Measurements from ENCODE around the gene ZFAND6.
A peak's percentile ranks its signal among the peaks of the same experiment; 100 is the strongest.

The ZFAND6 gene

DNA sequence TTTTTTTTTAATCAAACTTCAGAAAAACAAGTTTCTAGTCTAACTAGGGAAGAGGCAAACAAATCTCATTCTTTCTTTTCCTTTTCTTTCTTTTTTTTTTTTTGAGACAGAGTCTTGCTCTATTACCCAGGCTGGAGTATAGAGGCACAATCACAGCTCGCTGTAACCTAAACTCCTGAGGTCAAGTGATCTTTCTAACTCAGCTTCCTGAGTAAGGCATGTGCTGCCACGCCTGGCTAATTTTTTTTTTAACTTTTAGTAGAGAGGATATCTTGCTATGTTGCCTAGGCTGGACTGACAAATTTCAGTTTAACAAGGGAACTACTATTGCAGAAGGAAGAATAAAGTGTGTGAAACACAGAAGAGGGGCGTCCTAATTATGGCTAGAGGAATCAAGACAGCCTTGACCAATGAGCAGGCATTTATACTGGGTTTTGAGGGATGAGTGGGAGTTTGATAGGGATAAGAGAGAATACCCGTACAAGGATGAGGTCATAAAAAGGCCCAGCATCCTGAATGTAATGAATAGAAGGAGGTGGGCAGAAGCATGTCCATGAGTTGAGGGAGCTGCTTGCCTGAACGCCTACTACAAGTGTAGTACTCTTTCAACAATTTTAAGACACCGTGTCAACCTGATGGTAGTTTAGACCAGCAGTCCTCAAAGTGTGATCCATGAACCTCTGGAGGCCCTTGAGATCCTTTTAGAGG lies 6.7 kb upstream of the ZFAND6 start:
- no peak for DNase-seq

DNA sequence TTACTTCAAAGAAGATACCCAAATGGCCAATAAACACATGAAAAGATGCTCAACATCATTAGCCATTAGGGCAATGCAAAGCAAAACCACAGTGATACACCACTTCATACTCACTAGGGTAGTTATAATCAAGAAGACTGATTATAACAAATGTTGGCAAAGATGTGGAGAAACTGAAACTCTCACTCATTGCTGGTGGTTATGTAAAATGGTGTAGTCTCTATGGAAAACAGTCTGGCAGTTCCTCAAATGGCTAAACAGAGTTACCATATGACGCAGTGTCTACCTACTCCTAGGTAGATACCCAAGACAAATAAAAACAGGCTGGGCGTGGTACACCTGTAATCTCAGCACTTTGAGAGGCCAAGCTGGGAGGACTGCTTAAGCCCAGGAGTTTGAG lies 3.5 kb upstream of the ZFAND6 start:
- DNase-seq, result no peak

DNA sequence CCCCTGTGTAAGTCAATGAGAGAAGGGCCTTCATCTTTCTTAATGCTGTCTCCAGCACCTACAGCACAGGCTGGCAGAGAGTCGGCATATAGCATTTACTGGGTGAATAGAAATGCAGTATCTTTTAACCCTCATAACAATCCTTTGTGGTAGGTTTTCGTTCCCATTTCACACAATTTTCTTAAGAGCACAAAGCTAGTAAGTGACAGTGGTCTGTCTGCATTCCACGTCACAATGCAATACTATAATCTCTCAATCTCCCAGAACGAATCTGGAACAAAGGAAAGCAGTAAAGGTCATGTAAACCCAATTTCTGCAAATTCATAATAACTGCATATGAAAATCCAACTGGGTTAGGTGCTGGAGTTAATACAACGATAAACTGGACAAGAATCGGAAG lies 1.4 kb upstream of the ZFAND6 start:
- DNase-seq, result no peak

DNA sequence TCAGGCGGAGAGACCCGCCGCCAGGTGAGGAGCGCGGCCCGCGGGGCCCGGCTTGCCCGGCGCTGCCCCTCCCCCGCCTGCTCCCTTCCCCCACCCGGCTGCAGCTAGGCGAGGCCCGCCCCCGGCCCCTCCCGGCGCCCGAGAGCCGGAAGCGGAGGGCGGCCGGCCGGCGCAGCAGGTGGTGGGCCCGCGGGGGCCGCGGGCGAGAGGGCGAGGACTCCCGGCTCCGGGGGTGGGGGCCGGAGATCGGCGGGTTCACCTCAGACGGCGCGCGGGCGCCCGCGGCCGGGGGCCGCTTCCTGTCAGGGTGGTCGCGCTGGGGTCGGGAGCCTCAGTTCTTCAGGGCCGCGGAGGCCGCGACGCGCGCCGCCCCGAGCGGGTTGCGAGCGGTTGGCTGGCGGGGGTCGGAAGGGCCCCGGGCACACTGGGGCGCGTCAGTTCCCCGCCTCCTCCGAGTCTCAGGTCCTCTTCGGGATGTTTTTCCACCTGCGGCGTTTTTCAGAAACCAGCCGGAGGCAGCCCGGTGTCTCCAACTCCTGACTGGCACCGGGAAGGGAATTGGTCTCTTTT lies 395 bp downstream of the ZFAND6 start:
- DNase-seq, result peak; percentile 88

DNA sequence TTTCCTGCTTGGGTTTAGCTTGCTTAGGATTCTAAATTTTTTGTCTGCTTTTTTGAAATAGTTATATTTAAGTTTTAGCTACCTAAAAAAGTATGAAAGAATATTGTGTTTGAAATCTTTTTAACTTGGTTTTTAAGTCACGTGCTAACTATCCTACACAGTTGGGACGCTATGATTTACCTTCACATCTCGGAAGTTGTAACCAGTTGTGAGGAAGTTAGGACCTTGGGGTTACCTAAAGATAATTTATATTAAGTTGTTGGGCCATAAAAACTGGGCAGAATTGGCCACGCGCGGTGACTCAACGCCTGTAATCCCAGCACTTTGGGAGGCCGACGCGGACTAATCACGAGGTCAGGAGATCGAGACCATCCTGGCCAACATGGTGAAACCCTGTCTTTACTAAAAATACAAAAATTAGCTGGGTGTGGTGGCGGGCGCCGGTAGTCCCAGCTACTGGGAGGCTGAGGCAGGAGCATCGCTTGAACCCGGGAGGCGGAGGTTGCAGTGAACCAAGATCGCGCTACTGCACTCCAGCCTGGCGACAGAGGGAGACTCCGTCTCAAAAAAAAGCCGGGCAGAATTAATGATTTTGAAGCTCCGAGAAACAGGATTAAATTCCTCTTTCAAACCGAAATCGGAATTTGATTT lies 1.0 kb downstream of the ZFAND6 start:
- DNase-seq, result peak; percentile 39

DNA sequence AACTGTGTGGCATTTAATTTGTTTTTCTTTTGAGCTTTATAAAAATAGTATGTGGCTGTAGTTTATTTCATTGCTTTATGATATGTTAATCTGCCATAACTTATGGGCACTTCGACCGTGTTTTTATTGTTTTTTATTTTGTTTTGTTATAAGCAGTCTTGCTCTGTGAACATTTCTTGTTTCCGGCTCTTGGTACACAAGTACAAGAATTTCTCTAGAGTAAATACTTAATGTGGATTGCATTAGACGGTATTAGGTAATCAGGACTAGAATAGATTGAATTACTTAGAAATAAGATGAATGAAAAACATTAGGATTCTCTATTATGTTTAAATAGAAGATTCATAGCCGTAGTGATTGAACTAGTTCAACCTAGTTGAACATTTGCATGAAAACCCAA lies 2.1 kb downstream of the ZFAND6 start:
- DNase-seq, result no peak

DNA sequence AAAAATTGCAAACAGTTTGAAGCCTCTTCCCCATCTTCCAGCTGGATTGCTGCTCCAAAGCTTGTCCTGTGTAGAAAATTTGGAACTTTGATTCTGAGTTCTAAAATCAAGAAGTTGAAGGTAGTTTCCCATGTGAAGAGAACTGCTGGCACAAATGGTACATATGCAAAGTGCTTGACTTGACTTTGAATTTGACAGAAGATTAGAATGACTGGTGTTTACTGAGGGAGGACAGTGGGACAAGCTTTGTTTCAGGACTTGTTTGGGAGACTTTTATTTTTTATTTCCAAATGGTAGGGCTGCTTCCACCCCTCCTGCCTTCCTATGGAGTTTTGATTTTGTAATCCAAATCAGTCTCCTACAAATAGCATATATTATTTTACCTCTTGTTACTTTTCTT lies 7.4 kb downstream of the ZFAND6 start:
- DNase-seq, result no peak

DNA sequence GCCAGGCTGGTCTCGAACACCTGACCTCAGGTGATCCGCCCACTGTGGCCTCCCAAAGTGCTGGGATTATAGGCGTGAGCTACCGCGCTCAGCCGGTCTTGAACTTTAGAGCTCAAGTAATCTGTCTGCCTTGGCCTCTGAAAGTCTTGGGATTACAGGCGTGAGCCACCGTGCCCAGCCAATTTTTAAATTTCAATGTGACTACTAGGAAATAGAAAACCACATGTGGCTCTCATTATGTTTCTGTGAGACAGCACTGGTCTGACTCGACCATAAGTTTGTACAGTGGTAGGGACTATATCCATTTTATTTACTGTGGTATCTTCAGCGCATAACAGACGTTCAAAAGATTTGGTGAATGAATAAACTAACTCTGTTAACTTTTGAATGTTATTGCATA lies 9.1 kb downstream of the ZFAND6 start:
- no peak for DNase-seq

DNA sequence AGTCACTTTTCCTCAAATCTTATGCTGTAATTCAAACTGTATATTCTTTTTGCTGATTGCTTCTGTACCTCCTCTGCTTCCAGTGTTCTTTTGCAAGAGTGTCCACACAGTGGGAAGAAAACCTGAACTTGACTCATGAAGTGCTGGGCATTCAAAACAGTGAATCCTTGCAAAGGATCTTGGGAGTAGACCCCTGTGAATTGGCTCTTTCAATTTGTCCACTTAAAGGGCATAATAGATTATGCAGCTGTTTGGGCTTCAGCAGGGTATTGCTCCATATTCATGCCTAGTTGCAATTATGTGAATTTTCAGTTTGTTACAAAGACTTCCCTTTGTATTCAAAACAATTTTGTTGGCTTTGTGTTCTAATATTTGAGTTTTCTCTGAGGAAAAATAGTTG lies 11.4 kb downstream of the ZFAND6 start:
- peak; percentile 24 for DNase-seq

DNA sequence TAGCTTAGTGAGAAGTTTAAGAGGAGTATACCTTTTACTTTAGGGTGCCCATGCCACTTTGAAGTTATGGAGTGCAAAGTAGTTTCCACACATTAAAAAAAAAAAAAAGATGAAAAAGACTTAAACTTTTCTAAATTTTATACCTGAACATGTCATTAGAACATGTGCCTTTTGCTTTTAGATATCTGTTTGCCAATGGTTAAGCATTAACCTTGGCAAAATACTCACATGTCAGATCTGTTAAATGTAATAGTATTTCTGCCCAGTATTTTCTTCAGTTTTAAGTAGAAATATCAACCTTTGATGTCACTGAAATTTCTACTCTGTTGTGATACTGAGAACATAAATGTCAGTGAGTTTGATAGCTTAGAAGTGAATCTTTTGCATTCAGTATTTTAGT lies 12.2 kb downstream of the ZFAND6 start:
- DNase-seq, result no peak

DNA sequence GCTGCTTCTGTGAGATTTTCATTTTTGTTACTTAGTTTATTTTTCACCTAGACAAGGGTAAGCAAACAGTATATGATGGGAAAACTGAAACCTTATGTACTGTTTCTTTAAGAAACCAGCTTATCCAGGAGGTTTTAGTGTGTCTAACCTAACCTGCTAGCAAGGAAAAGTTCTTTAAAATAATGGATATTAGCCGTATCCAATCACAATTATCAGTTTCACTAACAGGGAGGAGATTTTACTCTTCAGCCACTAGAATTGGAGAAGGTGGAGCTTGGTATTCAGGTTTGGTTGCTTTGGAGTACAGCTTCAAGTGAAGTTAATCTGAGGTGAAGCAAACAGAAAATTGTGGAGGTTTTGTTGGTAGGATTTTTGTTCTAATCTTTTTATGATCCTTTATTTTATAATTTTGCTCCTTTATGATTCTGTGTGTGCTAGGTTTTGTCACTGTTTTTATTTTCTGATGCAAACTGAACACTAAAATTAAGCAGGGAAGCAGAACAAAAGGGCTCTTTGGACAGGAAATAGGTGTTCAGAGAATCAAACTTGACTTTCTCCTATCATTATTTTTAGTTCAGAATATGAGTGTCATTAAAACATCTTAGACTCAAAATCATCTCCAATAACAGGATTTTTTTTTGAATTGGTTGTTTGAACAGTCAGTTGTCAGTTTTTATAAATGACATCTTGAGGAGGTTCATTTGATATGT lies 13.0 kb downstream of the ZFAND6 start:
- peak; percentile 88 for DNase-seq

DNA sequence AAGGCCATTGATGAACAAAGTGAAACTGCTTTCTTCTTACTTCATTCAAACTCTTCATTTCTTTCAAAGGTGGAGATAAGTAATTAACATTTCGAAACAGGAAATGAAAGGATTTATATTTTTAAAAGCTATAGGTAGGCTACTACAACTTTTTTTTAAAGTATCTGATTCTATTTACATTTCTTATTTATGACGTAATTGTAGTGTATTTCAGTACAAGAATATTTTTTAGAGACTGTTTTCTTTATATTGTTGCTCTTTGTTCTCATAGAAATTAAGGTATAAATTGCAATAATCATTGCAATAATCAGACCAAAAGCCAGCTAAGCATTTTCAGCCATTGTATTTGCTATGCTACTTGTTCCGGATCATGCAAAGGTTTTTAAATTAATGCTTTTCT lies 13.7 kb downstream of the ZFAND6 start:
- no peak for DNase-seq

DNA sequence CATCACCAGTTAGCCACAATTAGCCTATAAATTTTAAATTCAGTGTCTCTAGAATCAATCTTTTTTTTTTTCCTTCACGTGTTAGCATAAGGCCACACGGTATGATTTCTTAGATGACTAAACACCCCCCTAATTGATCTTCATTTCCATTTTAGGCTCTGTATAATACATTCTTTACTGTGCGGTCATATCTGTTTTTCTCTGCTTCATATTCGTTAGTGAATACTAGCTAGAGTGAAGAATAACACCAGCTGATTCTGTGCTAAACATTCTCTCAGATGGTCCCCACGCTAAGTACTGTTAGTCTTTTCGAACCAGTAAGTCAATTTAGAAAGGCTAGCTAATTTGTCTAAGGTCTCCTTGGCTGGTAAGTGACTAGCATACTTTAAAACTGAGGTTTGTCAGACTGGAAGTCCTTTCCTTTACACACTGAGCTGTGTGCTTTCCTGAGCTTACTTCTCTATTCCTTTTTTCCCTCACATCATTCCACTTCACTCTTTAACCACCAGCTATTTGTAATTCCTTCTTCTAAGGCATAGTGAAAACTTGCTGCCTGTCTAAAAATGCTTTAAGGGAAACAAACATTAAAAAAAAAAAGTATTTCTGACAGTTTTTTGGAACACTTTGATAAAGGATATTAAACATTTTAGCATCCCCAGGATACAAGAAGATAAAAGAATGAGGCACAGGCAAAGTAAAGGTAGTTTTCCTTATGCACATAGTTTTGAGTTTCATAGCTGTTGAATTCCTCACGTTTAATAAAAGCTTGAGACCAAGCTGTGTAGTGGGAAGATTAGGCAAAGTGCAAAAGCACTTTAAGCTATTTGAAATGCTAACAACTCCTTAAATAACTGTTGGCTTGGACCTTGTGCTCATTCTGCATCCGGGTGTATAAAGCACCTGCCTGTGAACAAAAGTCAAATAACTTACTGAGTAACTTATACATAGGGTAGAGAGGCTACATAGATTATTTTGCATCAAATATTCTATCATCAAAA lies 17.1 kb downstream of the ZFAND6 start:
- no peak for DNase-seq

DNA sequence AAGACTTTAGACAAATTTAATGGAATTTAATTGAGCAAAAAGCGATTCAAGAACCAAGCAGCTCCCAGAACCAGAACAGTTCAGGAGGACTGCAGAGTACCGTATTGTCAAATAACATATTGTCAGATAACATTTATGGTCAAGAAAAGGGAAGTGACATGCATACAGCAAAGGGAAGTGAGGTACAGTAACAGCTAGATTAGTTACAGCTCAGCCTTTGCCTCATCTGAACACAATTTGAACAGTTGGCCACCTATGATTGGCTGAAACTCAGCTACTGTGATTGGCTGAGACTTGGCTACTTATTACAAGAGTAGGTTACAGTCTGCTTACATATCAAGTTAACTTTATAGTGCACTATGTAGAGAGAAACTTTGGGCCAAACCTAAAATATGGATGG lies 21.9 kb downstream of the ZFAND6 start:
- DNase-seq, result no peak

DNA sequence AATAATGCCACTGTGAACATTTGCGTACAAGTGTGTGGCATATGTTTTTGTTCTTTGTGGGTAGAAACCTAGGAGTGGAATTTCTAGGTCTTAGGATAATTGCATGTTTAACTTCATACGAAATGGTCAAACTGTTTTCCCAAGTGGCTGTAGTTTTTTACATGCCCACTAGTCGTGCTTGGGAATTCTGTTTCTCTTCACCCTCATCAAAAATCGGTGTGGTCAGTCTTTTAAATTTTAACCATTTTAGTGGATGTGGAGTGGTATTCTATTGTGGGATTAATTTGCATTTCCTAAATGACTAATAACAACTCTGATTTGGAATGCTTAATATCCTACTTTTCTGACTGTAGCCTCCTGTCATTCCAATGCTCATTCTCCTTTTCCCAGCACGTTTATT lies 27.6 kb downstream of the ZFAND6 start:
- no peak for DNase-seq

DNA sequence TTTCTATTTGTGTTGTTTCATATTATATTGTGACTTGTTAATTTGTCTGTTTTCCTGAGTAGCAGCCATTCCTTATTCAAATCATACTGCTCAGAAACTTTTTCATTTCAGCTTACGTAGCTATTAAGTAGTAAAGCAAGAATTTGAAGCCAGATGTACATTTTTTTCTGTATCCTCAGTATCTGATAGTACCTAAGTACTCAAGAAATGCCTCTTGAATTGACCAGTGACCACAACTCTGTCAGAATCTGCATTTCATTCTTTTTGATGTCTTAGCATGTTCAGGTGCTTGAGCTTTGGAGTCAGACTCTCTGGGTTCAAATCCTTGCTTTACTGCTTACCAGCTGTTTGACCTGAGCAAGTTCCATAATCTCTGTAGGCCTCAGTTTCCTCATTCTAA lies 30.6 kb downstream of the ZFAND6 start:
- no peak for DNase-seq

DNA sequence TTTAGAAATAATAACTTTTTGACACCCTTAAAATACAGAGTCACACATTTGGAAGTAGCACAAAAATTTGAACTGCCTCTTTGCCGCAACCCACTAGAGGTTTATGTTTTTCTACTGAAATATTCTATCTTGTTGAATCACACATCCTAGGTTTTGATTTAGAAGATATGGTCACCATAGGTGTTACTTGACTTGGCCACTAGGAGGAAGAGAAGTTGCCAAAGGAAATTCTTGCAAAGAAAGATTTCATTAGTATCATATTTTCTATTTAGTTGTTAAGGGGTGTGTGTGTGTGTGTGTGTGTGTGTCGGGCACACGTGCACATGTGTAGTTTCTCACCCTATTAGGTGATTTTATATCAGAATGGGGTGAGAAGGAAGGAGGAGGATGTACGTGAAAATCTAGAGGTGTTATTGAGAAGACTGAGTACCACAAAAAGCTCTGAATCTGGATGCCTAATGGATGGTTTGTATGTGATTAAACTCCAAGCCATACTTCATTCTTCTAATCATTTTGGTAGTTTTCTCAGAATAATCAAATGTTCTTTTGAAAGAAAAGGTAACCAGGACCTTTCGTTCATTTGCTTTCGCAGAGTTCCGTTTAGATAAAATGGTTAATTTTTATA lies 31.5 kb downstream of the ZFAND6 start:
- no peak for DNase-seq

DNA sequence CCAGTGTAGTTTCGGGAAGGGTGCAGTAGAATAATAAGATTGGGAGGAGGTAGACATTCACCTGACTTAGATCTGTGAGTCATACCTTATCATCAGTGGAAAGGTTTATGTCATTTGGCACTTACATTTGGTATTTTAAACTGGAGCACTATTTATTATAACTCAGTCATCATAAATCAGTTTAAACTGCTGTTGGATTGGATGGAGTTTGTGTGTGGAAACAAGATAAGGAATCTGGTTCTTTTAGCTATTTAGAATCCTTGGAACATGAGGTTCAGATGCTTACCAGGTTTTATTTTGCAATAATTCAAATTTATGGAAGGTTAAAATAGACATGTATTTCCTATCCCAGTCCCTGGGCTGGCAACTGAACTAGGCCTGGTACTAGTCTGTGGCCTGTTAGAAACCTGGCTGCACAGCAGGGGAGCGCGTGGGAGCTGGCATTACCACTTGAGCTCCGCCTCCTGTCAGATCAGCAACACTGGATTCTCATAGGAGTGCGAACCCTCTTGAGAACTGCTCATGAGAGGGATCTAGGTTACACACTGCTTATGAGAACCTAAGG lies 34.5 kb downstream of the ZFAND6 start:
- peak; percentile 3 for DNase-seq

DNA sequence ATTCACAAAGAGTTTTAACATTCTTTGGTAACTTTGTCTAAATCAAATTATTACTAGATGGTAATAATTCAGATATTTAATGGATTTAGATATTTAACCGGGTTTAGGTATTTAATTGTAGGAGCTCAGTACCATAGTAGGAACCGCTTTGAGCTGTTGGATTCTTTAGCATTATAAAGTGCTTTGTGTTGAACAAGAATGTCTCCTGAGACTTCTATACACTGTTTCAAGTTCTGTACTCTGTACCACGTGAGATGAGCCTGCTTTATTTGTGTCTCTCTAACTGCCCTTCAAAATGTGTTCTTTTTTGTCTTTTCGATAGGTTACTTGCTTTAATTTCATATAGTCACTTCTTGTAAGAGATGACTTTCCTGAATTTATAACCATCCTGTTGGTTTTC lies 36.0 kb downstream of the ZFAND6 start:
- no peak for DNase-seq

DNA sequence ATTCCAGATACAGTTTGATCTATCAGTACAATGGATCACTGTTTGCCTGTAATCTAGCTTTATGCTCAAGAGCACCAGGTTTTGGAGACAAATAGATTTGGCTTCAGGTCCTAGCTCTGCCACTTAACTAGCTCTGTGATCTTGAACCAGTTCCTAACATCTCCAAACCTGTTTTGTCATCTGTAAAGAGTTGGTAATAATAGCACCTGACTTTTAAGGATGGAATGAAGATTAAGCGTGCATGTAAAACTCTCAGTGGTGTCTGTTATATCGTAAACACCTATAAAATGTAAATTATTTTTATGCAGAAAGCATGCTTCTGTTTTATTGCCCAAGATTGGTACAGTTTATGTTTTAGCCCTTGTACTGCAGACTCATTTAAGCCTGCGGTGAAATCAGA lies 36.5 kb downstream of the ZFAND6 start:
- no peak for DNase-seq

DNA sequence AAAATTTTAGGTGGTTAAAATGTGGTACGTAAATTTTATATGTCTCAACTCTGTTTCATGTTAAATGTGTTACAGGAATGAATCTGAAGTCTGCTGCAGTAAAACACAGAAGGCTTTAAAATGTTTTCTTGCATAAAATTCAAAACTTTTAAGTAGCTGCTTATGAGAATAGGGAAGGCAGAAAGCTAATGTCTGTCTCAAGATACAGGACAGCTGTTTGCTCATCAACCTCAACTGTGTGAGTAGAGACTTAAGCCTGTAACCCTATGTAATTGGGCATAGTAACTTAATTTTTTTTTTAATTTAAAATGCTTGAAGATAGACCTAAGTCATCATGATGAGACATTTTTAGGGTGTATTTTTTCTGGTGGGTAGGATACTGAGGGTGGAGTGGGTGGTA lies 38.9 kb downstream of the ZFAND6 start:
- no peak for DNase-seq

DNA sequence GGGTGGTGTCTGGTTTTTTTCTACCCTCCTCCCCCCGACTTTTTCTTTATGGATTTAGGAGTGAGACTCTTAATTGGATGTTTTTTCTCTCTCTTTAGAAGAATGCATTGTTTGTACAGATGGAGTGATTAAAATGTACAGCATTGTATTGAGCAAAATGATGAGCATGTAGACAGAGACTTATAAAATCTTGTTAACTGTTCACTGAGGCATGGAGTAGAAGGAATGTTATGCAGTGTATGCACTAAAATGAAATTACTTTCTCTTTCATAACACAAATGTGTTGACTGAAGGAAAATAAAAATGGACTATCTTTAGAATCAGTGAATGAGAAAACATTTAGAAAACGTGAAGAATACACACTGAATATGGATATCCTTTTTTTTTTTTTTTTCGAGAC lies 39.8 kb downstream of the ZFAND6 start:
- DNase-seq, result no peak
